Aorta (tissue), 5 donors: ENCODE results near the gene ACTR3. TPM values are rescaled to one million over a fixed set of nuclear protein-coding genes. Genes with fewer than 3 reads are reported as not detected.

Source experiments
- ATAC-seq: fragments of 200-7000 bp; cut with Tn5 transposase; one replicate; pipeline ENCODE4 v1.9.1; 2022; ENCODE audit warnings: moderate library complexity; ENCODE audit not compliant: low FRiP score
- DNase-seq, 2 donors: peaks; one replicate each; pipeline ENCODE4 v3.0.0-alpha.2; 2020
- H3K27ac ChIP-seq, 2 donors: one replicate each; pipeline ENCODE4 v1.5.1; 2013; ENCODE audit warnings: low read length in 2 of 2, mild to moderate bottlenecking in 2 of 2, moderate library complexity in 2 of 2, control low read depth in 1 of 2, inconsistent platforms in 1 of 2, low read depth in 1 of 2
- H3K27me3 ChIP-seq, 2 donors: one replicate each; pipeline ENCODE4 v1.6.1; 2013; ENCODE audit warnings: control low read depth in 1 of 2, low read length in 1 of 2, mild to moderate bottlenecking in 1 of 2, moderate library complexity in 1 of 2; ENCODE audit not compliant: insufficient read depth in 2 of 2, control insufficient read depth in 1 of 2
- H3K36me3 ChIP-seq, 2 donors: one replicate each; pipeline ENCODE4 v1.6.1; 2013; ENCODE audit warnings: control low read depth in 1 of 2, low read length in 1 of 2, mild to moderate bottlenecking in 1 of 2; ENCODE audit not compliant: insufficient read depth in 2 of 2, control insufficient read depth in 1 of 2
- H3K4me1 ChIP-seq, 2 donors: one replicate each; pipeline ENCODE4 v1.6.1; 2013; ENCODE audit warnings: low read length in 2 of 2, control low read depth in 1 of 2, mild to moderate bottlenecking in 1 of 2, moderate library complexity in 1 of 2; ENCODE audit not compliant: insufficient read depth in 2 of 2, control insufficient read depth in 1 of 2
- H3K4me3 ChIP-seq, 2 donors: one replicate each; pipeline ENCODE4 v1.5.1; 2013; ENCODE audit warnings: low read length in 2 of 2, control low read depth in 1 of 2, mild to moderate bottlenecking in 1 of 2
- H3K9me3 ChIP-seq: one replicate; pipeline ENCODE4 v1.6.1; 2013; ENCODE audit warnings: mild to moderate bottlenecking, low read length; ENCODE audit not compliant: control insufficient read depth
- WGBS, 2 donors: extraction: QIAGEN DNeasy Blood & Tissue Kit; methylation state at CpG; one replicate each; pipeline ENCODE4 v1.1.7; 2013; 5-methylcytosine and 5-hydroxymethylcytosine counted together
- intact Hi-C, 2 donors: fragments of 100-400 bp; cut with DNase I; formaldehyde crosslinking; loops; one replicate each; pipeline versions ENCODE4 v1.14.2 to v1.15.0; 2022
- polyA plus RNA-seq, 2 donors: library from polyadenylated mRNA; stranded (reverse); fragments of 200-250 nt; gene quantifications; one replicate each; pipeline ENCODE4 v1.2.3, GENCODE V29; 2013
- total RNA-seq, 2 donors: library from RNA; stranded (reverse); fragmentation: NEBNext Ultra II Directional; extraction: Animal tissue kit (Norgen Biotek cat#: 25700); gene quantifications; one replicate each; pipeline ENCODE4 v1.2.1, GENCODE V29; 2021
- donor health status: healthy with polysubstance abuse.
- donor health status: Bipolar disorder and iron deficiency.
- donor health status: DM: no; HTN: no; CAD: no.
- donor health status: DM: no; HTN: no; CAD: no.
- donor health status: DM: yes; HTN: yes; CAD: no.

ACTR3 gene
- total and polyA plus RNA-seq, 4 donors, result 66.3 to 318 (median 174) TPM

GRCh38 chr2:113906647-113907046 is 16.8 kb downstream of the ACTR3 start:
- Histone ChIP-seq H3K4me3 (no peak overlapping the region), H3K27ac (no peak overlapping the region), H3K27me3 (no peaks in the 10 kb centered on the region), H3K9me3 (no peaks in the 10 kb centered on the region), H3K4me1 (peaks cover 0 to 2% of the 10 kb centered on the region in 2 donors), H3K36me3 (no peaks in the 10 kb centered on the region)
- no peak for DNase-seq
- WGBS, 2 donors, result 99 to 100% methylated on average over 1 of the region's 1 CpG
- intact Hi-C loops, result no loop called here
- no peak for ATAC-seq

- Histone ChIP-seq H3K27me3 (no peaks in the 10 kb centered on the region), H3K27ac (no peak overlapping the region), H3K9me3 (no peaks in the 10 kb centered on the region), H3K4me3 (no peak overlapping the region), H3K36me3 (no peaks in the 10 kb centered on the region), H3K4me1 (peaks cover 0 to 2% of the 10 kb centered on the region in 2 donors)
- DNase-seq, result no peak
- ATAC-seq, result no peak
- intact Hi-C loops, result no loop called here
- WGBS, 2 donors, result 85 to 90% methylated on average over 2 of the region's 2 CpGs
These were observed 17.4 kb downstream of the ACTR3 start for GRCh38 chr2:113907297-113907696.

- intact Hi-C loops, result no loop called here
- no peak overlapping the region for H3K4me3 ChIP-seq
- no peaks in the 10 kb centered on the region for H3K9me3 ChIP-seq
- peaks cover 0 to 2% of the 10 kb centered on the region in 2 donors for H3K4me1 ChIP-seq
- no peaks in the 10 kb centered on the region for H3K27me3 ChIP-seq
- no peak for ATAC-seq
- H3K36me3 ChIP-seq, result peaks cover 0 to 2% of the 10 kb centered on the region in 2 donors
- DNase-seq, result no peak
- 95 to 98% methylated on average over 5 of the region's 5 CpGs for WGBS, 2 donors
- no peak overlapping the region for H3K27ac ChIP-seq
These were observed 20.3 kb downstream of the ACTR3 start for GRCh38 chr2:113910110-113910717.

GRCh38 chr2:113910967-113911678 is 21.2 kb downstream of the ACTR3 start:
- Histone ChIP-seq H3K27ac (no peak overlapping the region), H3K36me3 (peaks cover 0 to 2% of the 10 kb centered on the region in 2 donors), H3K4me1 (peaks cover 0 to 2% of the 10 kb centered on the region in 2 donors), H3K4me3 (no peak overlapping the region), H3K9me3 (no peaks in the 10 kb centered on the region), H3K27me3 (no peaks in the 10 kb centered on the region)
- DNase-seq (no peak), ATAC-seq (no peak)
- 80 to 84% methylated on average over 6 of the region's 6 CpGs for WGBS, 2 donors
- intact Hi-C loops, result no loop called here

GRCh38 chr2:113915082-113915819 is 25.4 kb downstream of the ACTR3 start:
- intact Hi-C loops, result no loop called here
- ATAC-seq (no peak), DNase-seq (no peak)
- WGBS, 2 donors, result 82 to 86% methylated on average over 10 of the region's 10 CpGs
- Histone ChIP-seq H3K36me3 (peaks cover 0 to 6% of the 10 kb centered on the region in 2 donors), H3K4me3 (no peak overlapping the region), H3K9me3 (no peaks in the 10 kb centered on the region), H3K4me1 (peaks cover 0 to 4% of the 10 kb centered on the region in 2 donors), H3K27ac (no peak overlapping the region), H3K27me3 (no peaks in the 10 kb centered on the region)

GRCh38 chr2:113918229-113918628 is 28.3 kb downstream of the ACTR3 start:
- WGBS, 2 donors, result 29 to 36% methylated on average over 1 of the region's 1 CpG
- Histone ChIP-seq H3K27ac (no peak overlapping the region), H3K9me3 (no peaks in the 10 kb centered on the region), H3K36me3 (peaks cover 0 to 6% of the 10 kb centered on the region in 2 donors), H3K4me1 (peaks cover 0 to 6% of the 10 kb centered on the region in 2 donors), H3K4me3 (no peak overlapping the region), H3K27me3 (no peaks in the 10 kb centered on the region)
- intact Hi-C loops, result no loop called here
- DNase-seq (no peak), ATAC-seq (no peak)

GRCh38 chr2:113920996-113921395 is 31.1 kb downstream of the ACTR3 start:
- no peak overlapping the region for H3K27ac ChIP-seq
- ATAC-seq (no peak), DNase-seq (no peak)
- no peak overlapping the region for H3K4me3 ChIP-seq
- 19 to 20% methylated on average over 3 of the region's 3 CpGs for WGBS, 2 donors
- H3K9me3 ChIP-seq, result no peaks in the 10 kb centered on the region
- H3K36me3 ChIP-seq, result peaks cover 0 to 5% of the 10 kb centered on the region in 2 donors
- no peaks in the 10 kb centered on the region for H3K27me3 ChIP-seq
- intact Hi-C loops, result no loop called here
- peaks cover 0 to 6% of the 10 kb centered on the region in 2 donors for H3K4me1 ChIP-seq

- ATAC-seq (no peak), DNase-seq (no peak)
- 96 to 97% methylated on average over 6 of the region's 6 CpGs for WGBS, 2 donors
- Histone ChIP-seq H3K27me3 (no peaks in the 10 kb centered on the region), H3K27ac (no peak overlapping the region), H3K36me3 (peaks cover 0 to 5% of the 10 kb centered on the region in 2 donors), H3K4me1 (peaks cover 0 to 6% of the 10 kb centered on the region in 2 donors), H3K9me3 (no peaks in the 10 kb centered on the region), H3K4me3 (no peak overlapping the region)
- intact Hi-C loops, result no loop called here
These were observed 32.4 kb downstream of the ACTR3 start for GRCh38 chr2:113922335-113922734.
